GM21528 (cell line): Measurements from ENCODE around the gene CAPN11.

ENCODE experiments used
- ATAC-seq: cut with Tn5 transposase; IDR thresholded peaks from one replicate; pipeline ENCODE4 v1.9.1; 2021; ENCODE audit warnings: mild to moderate bottlenecking, moderate library complexity; ENCODE audit not compliant: unreplicated experiment, low FRiP score

Gene CAPN11

DNA sequence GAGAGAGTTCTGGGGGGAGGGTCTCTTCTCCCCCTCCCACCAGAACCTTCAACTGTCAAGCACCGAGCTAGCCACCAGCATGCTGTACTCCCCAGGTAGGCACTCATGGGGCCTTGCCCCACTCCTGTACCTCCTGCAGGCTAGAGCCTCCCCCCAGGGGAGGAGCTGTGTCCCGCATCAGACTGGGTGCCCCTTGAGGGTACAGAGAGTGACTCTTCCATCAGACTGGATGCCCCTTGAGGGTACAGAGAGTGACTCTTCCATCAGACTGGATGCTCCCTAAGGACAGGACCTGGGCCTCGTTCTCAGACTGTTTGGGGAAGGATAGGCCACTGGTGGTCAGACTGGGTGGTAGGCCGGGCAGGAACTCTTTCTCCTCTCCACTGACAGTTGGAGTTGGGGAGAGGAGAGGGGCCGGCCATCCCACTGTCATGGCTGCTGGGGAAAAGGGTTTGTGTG, at the start of gene CAPN11:
TSS of gene CAPN11 (plus strand) at position 51 of the 459 bp plus-strand sequence. CDS start at position 80, 29 bp downstream.
- ATAC-seq = no peak

DNA sequence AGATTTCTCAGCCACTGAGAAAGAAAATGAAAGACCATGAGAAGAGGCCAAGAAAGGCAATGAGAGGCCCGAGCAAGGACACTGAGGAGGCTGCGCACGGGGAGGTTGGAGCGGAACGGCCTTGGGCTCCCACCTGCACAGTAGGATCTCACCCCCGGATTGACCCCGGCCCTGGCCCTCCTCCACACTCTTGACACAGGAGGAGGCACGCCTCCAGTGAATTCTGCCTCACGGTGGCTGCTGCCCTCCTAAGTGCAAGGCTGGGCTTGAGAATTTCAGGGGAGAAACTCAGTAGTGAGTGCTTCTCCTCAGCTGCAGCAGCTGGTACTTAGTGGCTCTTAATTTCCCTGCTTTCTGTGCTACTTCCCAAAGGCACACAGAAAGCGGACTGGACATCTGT, 49.4 kb upstream of the CAPN11 start:
- no peak for ATAC-seq

- ATAC-seq = no peak
Measured at GRCh38 chr6:44110005-44110676, 48.5 kb upstream of the CAPN11 start.

DNA sequence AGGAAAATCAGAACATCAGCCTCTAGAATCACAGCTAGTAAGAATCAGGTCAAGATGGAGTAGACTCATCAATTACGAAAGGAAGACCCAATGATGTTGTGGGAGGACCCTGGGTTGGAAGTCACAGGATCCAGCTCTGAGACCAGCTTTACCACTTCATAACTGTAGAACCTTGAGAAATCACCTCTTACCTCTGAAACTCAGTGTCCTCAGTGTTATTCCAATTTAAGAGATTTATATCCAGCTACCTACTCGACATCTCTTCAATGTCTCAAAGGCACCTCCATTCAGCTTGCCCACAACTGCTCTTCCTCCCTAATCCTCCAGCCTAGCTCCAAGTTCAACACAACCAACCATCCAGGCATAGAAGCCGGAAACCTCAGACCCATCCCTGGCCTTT, 47.7 kb upstream of the CAPN11 start:
- ATAC-seq = no peak

DNA sequence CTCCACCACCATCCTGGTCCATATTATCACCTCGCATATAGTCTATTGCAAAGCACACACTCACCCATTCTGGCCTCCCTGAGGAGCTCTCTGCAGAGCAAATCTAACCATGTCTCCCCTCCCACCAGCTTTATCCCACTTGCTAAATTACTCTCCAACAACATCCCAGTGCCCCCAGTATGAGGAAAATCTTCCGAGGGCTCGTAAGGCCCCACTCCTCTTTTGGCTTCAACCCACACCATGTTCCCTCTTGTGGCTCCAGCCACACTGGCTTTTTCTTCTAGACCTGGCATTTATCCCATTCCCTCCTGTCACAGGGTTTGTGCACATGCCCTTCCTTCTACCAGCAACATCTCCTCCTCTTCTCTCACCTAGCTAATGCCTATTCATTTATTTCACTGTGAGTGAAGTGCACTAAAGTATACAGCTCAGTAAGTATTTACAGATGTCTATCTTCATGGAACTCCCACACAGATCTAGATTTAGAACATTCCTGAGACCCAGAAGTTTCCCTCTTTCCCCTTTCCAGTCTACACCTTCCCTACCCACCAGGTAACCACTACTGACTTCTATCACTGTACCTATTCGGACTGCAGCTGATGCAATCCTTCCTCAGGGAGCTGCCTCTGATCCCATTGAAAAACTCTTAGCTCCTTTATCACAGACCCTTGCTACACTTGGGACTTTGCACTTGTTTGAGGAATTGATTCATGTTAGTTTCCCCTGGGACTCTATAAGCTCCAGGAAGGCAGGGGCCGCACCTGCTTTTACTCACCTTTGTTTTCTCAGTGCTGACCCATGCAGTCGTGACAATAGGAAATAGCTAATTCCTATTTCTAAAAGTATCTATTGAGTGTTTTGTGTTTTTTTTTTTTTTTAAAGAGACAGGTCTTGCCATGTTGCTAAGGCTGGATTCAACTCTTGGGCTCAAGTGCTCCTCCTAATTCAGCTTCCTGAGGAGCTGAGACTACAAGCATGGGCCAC, 46.9 kb upstream of the CAPN11 start:
- ATAC-seq = no peak

- no peak for ATAC-seq
Measured at GRCh38 chr6:44113414-44113813, 45.2 kb upstream of the CAPN11 start.

DNA sequence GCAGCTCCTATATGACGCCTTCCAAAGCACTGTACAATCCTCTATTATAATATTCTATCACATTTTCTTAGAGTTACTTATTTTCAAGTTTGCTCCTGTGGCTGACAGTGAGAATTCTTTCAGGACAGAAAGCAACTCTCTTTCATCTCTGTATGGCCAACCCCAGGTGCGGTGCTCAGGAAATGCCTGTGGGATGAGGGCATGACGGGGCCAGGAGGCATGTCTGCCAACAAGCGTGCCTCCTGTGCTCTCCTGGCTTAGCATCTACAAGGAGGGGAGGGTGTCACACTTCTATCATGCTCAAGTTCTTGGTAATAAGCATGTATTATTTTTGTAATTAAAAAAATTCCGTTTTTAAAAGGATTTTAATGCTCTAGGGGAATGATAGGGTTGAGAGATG, 42.8 kb upstream of the CAPN11 start:
- no peak for ATAC-seq

DNA sequence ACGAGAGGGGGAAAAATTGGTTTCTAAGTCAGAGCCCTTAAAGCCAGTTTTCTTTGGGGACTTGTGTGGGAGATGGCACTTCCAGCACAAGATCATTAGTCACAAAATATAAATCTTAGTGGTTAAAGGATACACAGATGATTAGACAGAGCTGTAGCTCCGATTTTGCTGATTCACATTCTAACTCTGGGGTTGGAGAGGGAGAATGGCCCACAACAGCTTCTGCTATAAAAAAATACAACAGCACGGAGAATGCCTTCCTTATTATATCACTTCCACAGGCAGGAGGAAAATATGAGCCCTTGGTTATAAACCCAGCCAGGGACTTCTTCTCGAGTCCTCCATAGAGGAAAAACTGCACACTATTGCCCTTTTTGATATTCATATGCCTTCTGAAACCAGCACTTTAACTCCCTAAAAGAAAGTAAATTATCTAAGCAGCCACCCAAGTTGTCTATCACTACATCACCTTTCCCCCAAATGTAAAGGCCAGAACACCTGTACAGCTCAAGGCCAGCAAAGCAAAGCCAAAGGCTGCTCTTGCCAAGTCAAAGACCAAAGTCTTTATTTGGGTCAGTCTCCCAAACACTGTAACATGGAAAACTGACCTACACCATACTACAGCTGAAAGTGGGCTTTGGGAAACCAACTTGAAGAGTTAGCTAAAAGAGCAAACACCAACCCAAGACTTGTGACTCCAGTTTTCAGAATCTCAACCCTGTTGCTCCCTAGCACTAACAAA, 41.8 kb upstream of the CAPN11 start:
- ATAC-seq = no peak

DNA sequence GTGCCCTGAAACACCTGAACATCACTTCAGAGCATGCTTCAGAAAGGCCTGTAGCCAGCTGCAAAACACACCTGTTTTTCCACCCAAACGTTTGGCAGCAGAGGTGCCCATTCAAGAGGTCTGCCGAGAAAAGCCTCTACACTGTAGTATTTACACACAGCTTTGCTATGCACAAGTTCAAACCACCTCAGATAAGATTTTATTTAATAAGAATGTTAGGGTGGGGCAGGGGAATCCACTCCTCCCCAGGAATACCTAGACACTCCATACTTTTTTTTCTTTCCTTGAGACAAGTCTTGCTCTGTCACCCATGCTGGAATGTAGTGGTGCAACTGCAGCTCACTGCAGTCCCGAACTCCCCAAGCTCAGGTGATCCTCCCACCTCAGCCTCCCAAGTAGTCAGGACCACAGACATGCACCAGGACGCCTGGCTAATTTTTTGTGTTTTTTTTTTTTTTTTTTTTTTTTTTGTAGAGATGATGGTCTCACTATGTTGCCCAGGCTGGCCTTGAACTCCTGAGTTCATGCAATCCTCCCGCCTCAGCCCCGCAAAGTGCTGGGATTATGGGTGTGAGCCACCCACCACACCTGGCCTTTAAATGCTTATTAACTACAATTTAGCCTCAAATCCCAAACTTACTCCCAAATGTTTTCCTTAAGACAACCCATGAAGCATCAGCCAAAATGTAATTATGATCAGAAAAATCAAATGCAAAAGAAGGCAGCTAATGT, 41.1 kb upstream of the CAPN11 start:
- no peak for ATAC-seq

DNA sequence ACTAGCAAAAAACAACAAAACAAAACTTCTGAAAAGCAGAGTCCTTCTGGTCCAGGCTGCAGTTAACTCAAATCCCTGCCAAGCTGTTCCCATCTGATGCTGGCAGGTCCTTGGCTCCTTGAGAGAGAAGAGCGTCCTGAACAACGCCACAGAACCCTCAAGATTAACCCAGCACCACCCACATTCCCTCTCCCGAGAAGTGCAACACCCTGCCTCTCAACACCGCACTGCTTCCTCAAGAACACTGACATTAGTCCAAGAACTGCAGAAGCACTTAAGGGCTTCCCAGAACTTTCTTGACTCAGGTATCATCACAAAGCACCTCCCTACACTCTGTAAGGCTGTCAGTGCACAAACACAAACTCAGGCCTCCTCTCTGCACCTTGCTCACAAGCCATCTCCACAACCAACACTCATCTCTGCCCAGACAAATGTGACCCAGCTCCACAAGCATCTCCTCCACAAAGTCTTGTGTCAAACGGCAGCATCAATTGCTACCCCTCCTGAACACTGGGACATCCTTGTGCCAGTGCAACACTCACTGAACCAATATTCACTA, 38.8 kb upstream of the CAPN11 start:
- no peak for ATAC-seq

- no peak for ATAC-seq
Measured at GRCh38 chr6:44120692-44121443, 37.8 kb upstream of the CAPN11 start.

- no peak for ATAC-seq
Measured at GRCh38 chr6:44122801-44123200, 35.8 kb upstream of the CAPN11 start.

DNA sequence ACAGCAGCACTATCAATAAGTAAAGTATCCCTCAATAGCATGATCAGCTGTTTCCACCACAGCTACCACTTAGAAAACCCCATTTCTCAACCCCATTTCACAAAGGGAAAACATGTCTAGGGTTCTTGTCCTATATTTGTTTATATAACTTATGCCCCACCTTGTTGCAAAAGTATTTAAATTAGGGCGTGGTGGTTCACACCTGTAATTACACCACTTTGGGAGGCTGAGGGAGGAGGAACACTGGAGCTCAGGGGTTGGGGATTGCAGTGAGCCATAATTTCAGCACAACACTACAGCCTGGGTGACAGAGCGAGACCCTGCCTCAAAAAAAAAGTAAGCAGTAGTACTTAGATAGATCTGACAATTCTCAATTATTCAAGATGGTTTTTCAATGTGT, 35.1 kb upstream of the CAPN11 start:
- no peak for ATAC-seq

GRCh38 chr6:44126320-44127149, 32.1 kb upstream of the CAPN11 start:
- peak; percentile 32 for ATAC-seq

GRCh38 chr6:44127186-44128019, 31.2 kb upstream of the CAPN11 start, which contains the start of the genes MRPL14 and TMEM63B:
TSS of gene MRPL14 (minus strand) at chr6:44127452. CDS start at chr6:44116611, 10,841 bp downstream.
TSS of gene TMEM63B (plus strand) at chr6:44127554. CDS start at chr6:44134585, 7,031 bp downstream.
- peak; percentile 72 for ATAC-seq

DNA sequence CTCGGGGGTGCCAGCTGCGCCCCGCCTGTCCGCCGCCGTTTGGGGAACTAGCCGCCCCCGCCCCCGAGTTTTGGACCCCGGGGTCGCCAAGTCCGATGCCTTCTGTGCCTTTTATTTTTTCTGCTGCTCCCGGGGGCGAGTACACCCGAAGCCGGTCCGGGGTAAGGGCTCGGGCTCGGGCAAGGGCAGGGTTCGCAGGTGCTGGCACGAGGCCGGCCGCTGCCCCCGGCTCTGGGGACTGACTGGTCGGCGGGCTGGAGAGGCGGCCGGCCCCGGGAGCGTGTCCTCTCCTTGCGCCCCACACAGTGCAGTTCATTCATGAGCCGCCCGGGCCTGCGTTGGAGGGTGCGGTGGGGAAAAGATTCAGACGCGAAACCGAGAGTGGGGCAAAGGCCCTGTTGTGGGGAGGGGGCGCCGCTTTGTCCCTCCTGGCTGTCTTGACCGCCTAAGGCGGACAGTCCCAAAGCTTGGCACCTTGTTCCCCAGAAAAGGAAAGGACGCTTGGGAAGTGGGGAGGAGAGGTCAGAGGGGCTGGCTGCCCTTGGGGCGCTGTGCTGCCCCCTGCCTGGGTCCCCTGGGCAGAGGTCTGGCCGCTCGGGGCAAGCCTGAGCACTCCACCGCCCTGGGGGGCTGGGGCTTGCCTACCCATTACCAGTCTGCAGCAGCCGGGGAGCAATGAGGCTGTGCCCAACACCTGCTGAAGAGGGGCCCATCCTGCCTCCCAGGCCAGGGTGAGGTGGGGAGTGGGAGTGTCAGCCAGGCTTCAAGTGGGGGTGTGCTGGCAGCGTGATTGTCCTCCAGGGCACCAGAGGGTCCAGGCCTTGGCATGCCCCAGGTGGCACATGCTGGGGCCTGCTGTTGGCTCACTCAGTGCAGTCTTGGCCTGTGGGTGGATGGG, 30.4 kb upstream of the CAPN11 start:
- peak; percentile 16 for ATAC-seq
